KMS-11 (cell line): ENCODE results near the gene DHH.
A peak's percentile ranks its signal among the peaks of the same experiment; 100 is the strongest.

Experiments
- H2AFZ ChIP-seq: fragments of 200-600 bp; sonication (generic); 2 replicates; pipeline ENCODE4 v1.6.1; 2016; ENCODE audit warnings: antibody characterized with exemption, mixed run types, low read depth
- H3K27ac ChIP-seq: fragments of 200-600 bp; sonication (generic); 2 replicates; pipeline ENCODE4 v1.6.1; 2016; ENCODE audit warnings: mild to moderate bottlenecking, mixed run types
- H3K27me3 ChIP-seq: fragments of 200-600 bp; sonication (generic); 2 replicates; pipeline ENCODE4 v1.6.1; 2017; ENCODE audit warnings: mild to moderate bottlenecking, low read depth, mixed run types, moderate library complexity; ENCODE audit not compliant: insufficient read depth
- H3K36me3 ChIP-seq: fragments of 200-600 bp; sonication (generic); 2 replicates; pipeline ENCODE4 v1.6.1; 2017; ENCODE audit warnings: mild to moderate bottlenecking, mixed run types; ENCODE audit not compliant: insufficient read depth
- H3K4me1 ChIP-seq: fragments of 200-600 bp; sonication (generic); 2 replicates; pipeline ENCODE4 v1.6.1; 2016; ENCODE audit warnings: mild to moderate bottlenecking, low read depth, mixed run types; ENCODE audit not compliant: poor library complexity, severe bottlenecking
- H3K4me2 ChIP-seq: fragments of 200-600 bp; sonication (generic); 2 replicates; pipeline ENCODE4 v1.7.0; 2016; ENCODE audit warnings: mild to moderate bottlenecking, mixed run types
- H3K4me3 ChIP-seq: fragments of 200-600 bp; sonication (generic); IDR thresholded peaks from 2 replicates; pipeline ENCODE4 v1.6.1; 2017; ENCODE audit warnings: low read depth, low read length, mixed read lengths; ENCODE audit not compliant: insufficient read depth
- H3K79me2 ChIP-seq: fragments of 200-600 bp; sonication (generic); 2 replicates; pipeline ENCODE4 v1.6.1; 2016; ENCODE audit warnings: low read depth, mixed run types; ENCODE audit not compliant: insufficient read depth
- H3K9ac ChIP-seq: fragments of 200-600 bp; sonication (generic); 2 replicates; pipeline ENCODE4 v1.6.1; 2016; ENCODE audit warnings: mild to moderate bottlenecking, mixed run types
- H4K20me1 ChIP-seq: fragments of 200-600 bp; sonication (generic); 2 replicates; pipeline ENCODE4 v1.6.1; 2016; ENCODE audit warnings: mild to moderate bottlenecking, mixed run types; ENCODE audit not compliant: insufficient read depth
- CTCF ChIP-seq: fragments of 200-600 bp; sonication (generic); conservative IDR thresholded peaks from 2 replicates; pipeline ENCODE4 v1.6.1; 2017; ENCODE audit warnings: low read depth, mild to moderate bottlenecking, antibody characterized with exemption, low read length, moderate library complexity, mixed read lengths

Gene DHH

DNA sequence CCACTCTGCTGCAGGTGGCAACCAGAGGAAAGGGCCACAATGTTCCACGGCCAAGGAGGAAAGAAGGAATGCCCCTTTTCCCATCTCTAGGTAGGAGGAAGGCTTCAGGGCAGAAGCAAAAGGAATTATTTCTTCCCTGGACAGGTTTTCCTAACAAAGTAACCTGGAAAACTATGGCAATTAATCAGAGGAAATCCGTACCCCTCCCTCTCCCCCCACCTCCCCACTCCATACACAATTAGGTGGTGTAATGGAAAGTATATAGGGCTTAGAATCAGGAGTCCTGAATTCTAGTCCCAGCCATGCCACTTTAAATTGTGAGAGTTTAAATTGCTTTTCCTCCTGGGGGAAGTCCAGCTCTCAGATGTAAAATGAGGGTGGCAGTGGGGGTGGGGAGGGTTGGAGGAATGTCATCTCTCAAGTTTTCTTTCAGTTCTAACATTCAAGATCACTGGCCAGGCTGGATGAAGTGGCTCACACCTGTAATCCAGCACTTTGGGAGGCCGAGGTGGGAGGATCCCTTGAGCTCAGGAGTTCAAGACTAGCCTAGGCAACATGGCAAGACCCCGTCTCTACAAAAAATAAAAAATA lies 1.7 kb downstream of the DHH start:
- H3K4me2 ChIP-seq = peak overlapping the region; percentile 18; the same call in 1 of the 2 replicates
- H2AFZ ChIP-seq = no peak overlapping the region
- H3K9ac ChIP-seq = no peak overlapping the region
- no peaks in the 10 kb centered on the region for H3K79me2 ChIP-seq
- H3K4me1 ChIP-seq = peaks cover 19% of the 10 kb centered on the region
- H3K27me3 ChIP-seq = peaks cover 38% of the 10 kb centered on the region
- no peak overlapping the region for H3K4me3 ChIP-seq
- H3K36me3 ChIP-seq = no peaks in the 10 kb centered on the region
- no peak for TF ChIP-seq CTCF
- no peak overlapping the region for H3K27ac ChIP-seq
- no peaks in the 10 kb centered on the region for H4K20me1 ChIP-seq

- Histone ChIP-seq H3K4me1 (peaks cover 23% of the 10 kb centered on the region), H3K27ac (no peak overlapping the region), H3K27me3 (peaks cover 38% of the 10 kb centered on the region), H3K9ac (no peak overlapping the region), H3K4me3 (no peak overlapping the region), H2AFZ (no peak overlapping the region), H3K4me2 (peak overlapping the region; percentile 18; the same call in 1 of the 2 replicates), H4K20me1 (no peaks in the 10 kb centered on the region), H3K36me3 (no peaks in the 10 kb centered on the region), H3K79me2 (no peaks in the 10 kb centered on the region)
- TF ChIP-seq CTCF = peak; percentile 50; the same call in 1 of the 2 replicates
Observed at GRCh38 chr12:49092086-49092815, 2.4 kb downstream of the DHH start.

GRCh38 chr12:49091836-49092085 lies 2.8 kb downstream of the DHH start:
- Histone ChIP-seq H3K4me3 (no peak overlapping the region), H3K27me3 (peaks cover 38% of the 10 kb centered on the region), H3K27ac (no peak overlapping the region), H3K79me2 (no peaks in the 10 kb centered on the region), H3K4me2 (peak overlapping the region; percentile 18; the same call in 1 of the 2 replicates), H4K20me1 (no peaks in the 10 kb centered on the region), H3K9ac (no peak overlapping the region), H3K36me3 (no peaks in the 10 kb centered on the region), H3K4me1 (peaks cover 23% of the 10 kb centered on the region), H2AFZ (no peak overlapping the region)
- TF ChIP-seq CTCF = no peak

DNA sequence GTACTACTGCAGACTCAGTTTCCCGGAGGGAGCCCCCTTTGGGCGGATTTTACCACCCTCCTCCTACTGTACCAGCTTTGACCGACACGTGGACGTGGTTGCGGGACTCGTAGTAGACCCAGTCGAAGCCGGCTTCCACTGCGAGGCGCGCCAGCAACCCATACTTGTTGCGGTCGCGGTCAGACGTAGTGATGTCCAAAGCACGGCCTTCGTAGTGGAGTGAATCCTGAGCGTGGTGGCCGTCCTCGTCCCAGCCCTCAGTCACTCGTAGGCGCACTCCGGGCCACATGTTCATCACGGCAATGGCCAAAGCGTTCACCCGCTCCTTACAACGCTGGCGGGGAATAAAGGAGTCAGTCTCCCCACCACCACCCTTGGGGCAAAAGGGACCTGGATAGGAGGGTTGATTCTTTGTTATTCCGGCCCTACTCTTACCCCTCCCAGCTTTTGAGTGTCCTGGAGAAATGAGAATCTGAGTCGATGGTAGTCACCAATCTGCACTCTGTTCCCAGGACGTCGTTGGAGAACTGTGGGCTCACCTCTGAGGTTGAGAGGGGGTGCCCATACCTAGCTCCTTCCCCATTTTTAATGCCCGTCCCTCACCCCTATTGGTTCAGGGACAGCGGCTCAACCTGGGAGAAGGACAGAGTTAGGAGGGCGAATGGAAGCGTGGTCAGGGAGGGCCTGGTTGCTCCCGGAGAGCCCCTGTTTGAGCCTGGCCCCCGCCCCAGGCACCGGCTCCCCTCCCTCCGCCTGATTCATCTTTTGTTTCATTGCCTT lies 3.4 kb downstream of the DHH start:
- Histone ChIP-seq H3K4me2 (no peak overlapping the region), H3K27ac (no peak overlapping the region), H2AFZ (no peak overlapping the region), H3K27me3 (peaks cover 38% of the 10 kb centered on the region), H3K36me3 (no peaks in the 10 kb centered on the region), H3K79me2 (no peaks in the 10 kb centered on the region), H3K4me3 (no peak overlapping the region), H4K20me1 (no peaks in the 10 kb centered on the region), H3K4me1 (peaks cover 23% of the 10 kb centered on the region), H3K9ac (no peak overlapping the region)
- no peak for TF ChIP-seq CTCF
